ENCODE measurements around the gene ATXN1.

The ATXN1 gene

GRCh38 chr6:16493802-16494201 is 267.5 kb downstream of the ATXN1 start:
- Histone ChIP-seq H3K4me1 (ENCODE audit: insufficient read depth, poor library complexity, severe bottlenecking) (peaks cover 6% of the 10 kb centered on the region), H3K4me3 (ENCODE audit: severe bottlenecking) (no peak overlapping the region), H3K36me3 (ENCODE audit: low read depth) (no peaks in the 10 kb centered on the region), H3K27me3 (ENCODE audit: insufficient read depth, poor library complexity, severe bottlenecking) (no peaks in the 10 kb centered on the region), H3K27ac (ENCODE audit: poor library complexity, severe bottlenecking) (no peak overlapping the region), H3K9me3 (ENCODE audit: severe bottlenecking) (no peaks in the 10 kb centered on the region)
- ATAC-seq (ENCODE audit: low read depth) = no peak
- no peak for TF ChIP-seq CTCF (IDR thresholded peaks at IDR 0.05; ENCODE audit: poor library complexity, severe bottlenecking)
- no peak for DNase-seq (ENCODE audit: low spot score)

GRCh38 chr6:16493112-16493511 is 268.1 kb downstream of the ATXN1 start:
- DNase-seq (ENCODE audit: low spot score) (no peak), ATAC-seq (ENCODE audit: low read depth) (no peak)
- Histone ChIP-seq H3K4me3 (ENCODE audit: severe bottlenecking) (no peak overlapping the region), H3K27ac (ENCODE audit: poor library complexity, severe bottlenecking) (no peak overlapping the region), H3K36me3 (ENCODE audit: low read depth) (no peaks in the 10 kb centered on the region), H3K27me3 (ENCODE audit: insufficient read depth, poor library complexity, severe bottlenecking) (no peaks in the 10 kb centered on the region), H3K9me3 (ENCODE audit: severe bottlenecking) (no peaks in the 10 kb centered on the region), H3K4me1 (ENCODE audit: insufficient read depth, poor library complexity, severe bottlenecking) (peaks cover 2% of the 10 kb centered on the region)
- TF ChIP-seq CTCF (IDR thresholded peaks at IDR 0.05; ENCODE audit: poor library complexity, severe bottlenecking) = no peak

- H3K27me3 ChIP-seq (ENCODE audit: insufficient read depth, poor library complexity, severe bottlenecking) = no peaks in the 10 kb centered on the region
- H3K27ac ChIP-seq (ENCODE audit: poor library complexity, severe bottlenecking) = no peak overlapping the region
- no peak overlapping the region for H3K4me3 ChIP-seq (ENCODE audit: severe bottlenecking)
- no peak for TF ChIP-seq CTCF (IDR thresholded peaks at IDR 0.05; ENCODE audit: poor library complexity, severe bottlenecking)
- ATAC-seq (ENCODE audit: low read depth) = no peak
- DNase-seq (ENCODE audit: low spot score) = no peak
- no peaks in the 10 kb centered on the region for H3K9me3 ChIP-seq (ENCODE audit: severe bottlenecking)
- H3K4me1 ChIP-seq (ENCODE audit: insufficient read depth, poor library complexity, severe bottlenecking) = no peaks in the 10 kb centered on the region
- no peaks in the 10 kb centered on the region for H3K36me3 ChIP-seq (ENCODE audit: low read depth)
Measured at GRCh38 chr6:16491666-16492313, 269.5 kb downstream of the ATXN1 start.

GRCh38 chr6:16490616-16491015 is 270.6 kb downstream of the ATXN1 start:
- Histone ChIP-seq H3K36me3 (ENCODE audit: low read depth) (no peaks in the 10 kb centered on the region), H3K9me3 (ENCODE audit: severe bottlenecking) (no peaks in the 10 kb centered on the region), H3K4me1 (ENCODE audit: insufficient read depth, poor library complexity, severe bottlenecking) (no peaks in the 10 kb centered on the region), H3K27me3 (ENCODE audit: insufficient read depth, poor library complexity, severe bottlenecking) (no peaks in the 10 kb centered on the region), H3K27ac (ENCODE audit: poor library complexity, severe bottlenecking) (no peak overlapping the region), H3K4me3 (ENCODE audit: severe bottlenecking) (no peak overlapping the region)
- no peak for DNase-seq (ENCODE audit: low spot score)
- TF ChIP-seq CTCF (IDR thresholded peaks at IDR 0.05; ENCODE audit: poor library complexity, severe bottlenecking) = no peak
- no peak for ATAC-seq (ENCODE audit: low read depth)

GRCh38 chr6:16488813-16489212 is 272.4 kb downstream of the ATXN1 start:
- Histone ChIP-seq H3K27me3 (ENCODE audit: insufficient read depth, poor library complexity, severe bottlenecking) (no peaks in the 10 kb centered on the region), H3K27ac (ENCODE audit: poor library complexity, severe bottlenecking) (no peak overlapping the region), H3K4me1 (ENCODE audit: insufficient read depth, poor library complexity, severe bottlenecking) (no peaks in the 10 kb centered on the region), H3K9me3 (ENCODE audit: severe bottlenecking) (no peaks in the 10 kb centered on the region), H3K4me3 (ENCODE audit: severe bottlenecking) (no peak overlapping the region), H3K36me3 (ENCODE audit: low read depth) (no peaks in the 10 kb centered on the region)
- DNase-seq (ENCODE audit: low spot score) (no peak), ATAC-seq (ENCODE audit: low read depth) (no peak)
- no peak for TF ChIP-seq CTCF (IDR thresholded peaks at IDR 0.05; ENCODE audit: poor library complexity, severe bottlenecking)

Measured in RWPE2 (cell line).